Fibroblast of the aortic adventitia (primary cell): ENCODE data around the gene ZNF543. TPM values are rescaled to one million over a fixed set of nuclear protein-coding genes. Genes with fewer than 3 reads are reported as not detected.
"Not testable (repeated sequence)": the region's sequence is repeated elsewhere in the genome, so short reads cannot be mapped to it uniquely, and the experiment has no call there.

Experiments used
- DNase-seq: peaks from one replicate; pipeline ENCODE4 v3.0.0-alpha.2; 2010; ENCODE audit warnings: low read depth
- H3K4me3 ChIP-seq: 2 replicates; pipeline ENCODE4 v1.5.1; 2011; ENCODE audit warnings: low read depth, mild to moderate bottlenecking, control low read depth, low read length, moderate library complexity
- total RNA-seq: library from RNA; depleted of rRNA; stranded (reverse); fragments of >200 nt; gene quantifications from 2 replicates; pipeline ENCODE4 v1.2.3, GENCODE V29; 2012; ENCODE audit warnings: low replicate concordance
- TF ChIP-seq, protein P1 (sequence below): IDR thresholded peaks from 2 replicates; pipeline ENCODE4 v1.5.1; 2011; ENCODE audit warnings: mild to moderate bottlenecking, low read length, control low read depth, inconsistent platforms; ENCODE audit not compliant: insufficient read depth

Gene ZNF543
- total RNA-seq, 1 donor, result 9.4 TPM

DNA sequence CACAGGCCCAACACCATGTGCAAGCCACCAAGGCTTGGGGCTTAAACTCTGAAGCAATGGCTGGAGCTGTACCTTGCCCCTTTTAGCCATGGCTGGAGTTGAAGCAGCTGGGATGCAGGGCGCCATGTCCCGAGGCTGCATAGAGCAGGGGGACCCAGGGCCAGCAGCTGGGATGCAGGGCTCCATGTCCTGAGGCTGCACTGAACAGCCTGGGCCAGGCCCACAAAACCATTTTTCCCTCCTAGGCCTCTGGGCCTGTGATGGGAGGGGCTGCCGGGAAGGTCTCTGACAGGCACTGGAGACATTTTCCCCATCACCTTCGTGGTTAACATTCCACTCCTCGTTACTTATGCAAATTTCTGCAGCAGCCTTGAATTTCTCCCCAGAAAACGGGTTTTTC is 53.9 kb downstream of the ZNF543 start:
- TF ChIP-seq, protein P1, sequence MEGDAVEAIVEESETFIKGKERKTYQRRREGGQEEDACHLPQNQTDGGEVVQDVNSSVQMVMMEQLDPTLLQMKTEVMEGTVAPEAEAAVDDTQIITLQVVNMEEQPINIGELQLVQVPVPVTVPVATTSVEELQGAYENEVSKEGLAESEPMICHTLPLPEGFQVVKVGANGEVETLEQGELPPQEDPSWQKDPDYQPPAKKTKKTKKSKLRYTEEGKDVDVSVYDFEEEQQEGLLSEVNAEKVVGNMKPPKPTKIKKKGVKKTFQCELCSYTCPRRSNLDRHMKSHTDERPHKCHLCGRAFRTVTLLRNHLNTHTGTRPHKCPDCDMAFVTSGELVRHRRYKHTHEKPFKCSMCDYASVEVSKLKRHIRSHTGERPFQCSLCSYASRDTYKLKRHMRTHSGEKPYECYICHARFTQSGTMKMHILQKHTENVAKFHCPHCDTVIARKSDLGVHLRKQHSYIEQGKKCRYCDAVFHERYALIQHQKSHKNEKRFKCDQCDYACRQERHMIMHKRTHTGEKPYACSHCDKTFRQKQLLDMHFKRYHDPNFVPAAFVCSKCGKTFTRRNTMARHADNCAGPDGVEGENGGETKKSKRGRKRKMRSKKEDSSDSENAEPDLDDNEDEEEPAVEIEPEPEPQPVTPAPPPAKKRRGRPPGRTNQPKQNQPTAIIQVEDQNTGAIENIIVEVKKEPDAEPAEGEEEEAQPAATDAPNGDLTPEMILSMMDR, result no peak
- no peak for DNase-seq

DNA sequence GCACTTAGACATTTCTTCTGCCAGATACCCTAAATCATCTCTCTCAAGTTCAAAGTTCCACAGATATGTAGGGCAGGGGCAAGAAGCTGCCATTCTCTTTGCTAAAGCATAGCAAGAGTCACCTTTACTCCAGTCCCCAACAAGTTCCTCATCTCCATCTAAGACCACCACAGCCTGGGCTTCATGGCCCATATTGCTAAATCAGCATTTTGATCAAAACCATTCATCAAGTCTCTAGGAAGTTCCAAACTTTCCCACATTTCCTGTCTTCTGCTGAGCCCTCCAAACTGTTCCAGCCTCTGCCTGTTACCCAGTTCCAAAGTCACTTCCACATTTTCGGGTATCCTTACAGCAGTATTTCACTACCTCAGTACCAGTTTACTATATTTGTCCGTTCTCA is 54.4 kb downstream of the ZNF543 start:
- DNase-seq, H3K4me3 ChIP-seq: not testable (repeated sequence)

More for the DNA sequence above, 53.9 kb downstream of the ZNF543 start:
- H3K4me3 ChIP-seq, result no peak overlapping the region

DNA sequence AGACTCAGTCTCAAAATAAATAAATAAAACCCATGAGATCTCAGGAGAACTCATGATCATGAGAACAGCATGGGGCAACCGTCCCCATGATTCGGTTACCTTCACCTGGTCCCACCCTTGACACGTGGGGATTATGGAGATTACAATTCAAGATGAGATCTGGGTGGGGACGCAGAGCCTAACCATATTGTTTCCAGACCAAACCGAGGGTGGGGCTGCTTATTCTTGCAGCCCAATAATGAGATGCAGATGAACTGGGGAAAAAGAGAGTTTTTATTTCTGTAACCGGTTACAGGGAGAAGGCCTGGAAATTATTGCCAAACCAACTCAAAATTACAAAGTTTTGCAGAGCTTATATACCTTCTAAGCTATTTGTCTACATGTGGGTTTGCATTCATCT is 55.9 kb downstream of the ZNF543 start:
- no peak overlapping the region for H3K4me3 ChIP-seq
- DNase-seq, result no peak
- TF ChIP-seq, protein P1, result no peak

DNA sequence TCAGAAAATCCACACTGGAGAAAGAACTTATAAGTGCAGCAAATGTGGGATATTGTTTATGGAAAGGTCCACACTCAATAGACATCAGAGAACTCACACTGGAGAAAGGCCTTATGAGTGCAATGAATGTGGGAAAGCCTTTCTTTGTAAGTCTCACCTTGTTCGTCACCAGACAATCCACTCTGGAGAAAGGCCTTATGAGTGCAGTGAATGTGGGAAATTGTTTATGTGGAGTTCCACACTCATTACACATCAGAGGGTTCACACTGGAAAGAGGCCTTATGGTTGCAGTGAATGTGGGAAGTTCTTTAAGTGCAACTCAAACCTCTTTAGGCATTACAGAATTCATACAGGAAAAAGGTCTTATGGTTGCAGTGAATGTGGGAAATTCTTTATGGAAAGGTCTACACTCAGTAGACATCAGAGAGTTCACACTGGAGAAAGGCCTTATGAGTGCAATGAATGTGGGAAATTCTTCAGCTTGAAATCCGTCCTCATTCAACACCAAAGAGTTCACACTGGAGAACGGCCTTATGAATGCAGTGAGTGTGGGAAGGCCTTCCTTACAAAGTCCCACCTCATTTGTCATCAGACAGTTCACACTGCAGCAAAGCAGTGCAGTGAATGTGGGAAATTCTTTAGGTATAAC is 57.4 kb downstream of the ZNF543 start:
- DNase-seq, result no peak

More for the DNA sequence above, 57.4 kb downstream of the ZNF543 start:
- TF ChIP-seq, protein P1, result no peak
- no peak overlapping the region for H3K4me3 ChIP-seq

Other genes starting within 250 kb of the ZNF543 start
- gene USP29, start 200.5 kb upstream of the ZNF543 start, total RNA-seq, result not detected in 2 replicates
- not detected in 2 replicates for gene ZIM3, start 175.3 kb upstream of the ZNF543 start, total RNA-seq
- gene DUXA, start 153.0 kb upstream of the ZNF543 start, total RNA-seq, result not detected in 2 replicates
- 19.5 and 123 TPM in 2 replicates for gene ZNF264, start 129.0 kb upstream of the ZNF543 start, total RNA-seq
- gene AURKC, start 89.4 kb upstream of the ZNF543 start, total RNA-seq, result 0.72 and 1.6 TPM in 2 replicates
- gene ZNF805, start 79.8 kb upstream of the ZNF543 start, total RNA-seq, result 23.2 and 32.5 TPM in 2 replicates
- 71.8 and 78.5 TPM in 2 replicates for gene ZNF460, start 40.0 kb upstream of the ZNF543 start, total RNA-seq
- gene ZNF304, start 30.8 kb downstream of the ZNF543 start, total RNA-seq, result 8.7 and 9.7 TPM in 2 replicates
- 7.0 and 11.7 TPM in 2 replicates for gene TRAPPC2B, start 43.1 kb downstream of the ZNF543 start, total RNA-seq
- gene ZNF547, start 43.1 kb downstream of the ZNF543 start, total RNA-seq, result 2.5 and 4.1 TPM in 2 replicates
- gene ZNF548, start 69.4 kb downstream of the ZNF543 start, total RNA-seq, result 19.5 and 20.4 TPM in 2 replicates
- gene ZNF17, start 90.7 kb downstream of the ZNF543 start, total RNA-seq, result 11.7 and 11.9 TPM in 2 replicates
- 1.8 and 7.8 TPM in 2 replicates for gene ZNF749, start 114.9 kb downstream of the ZNF543 start, total RNA-seq
- 0.16 and 0.90 TPM in 2 replicates for gene VN1R1, start 136.7 kb downstream of the ZNF543 start, total RNA-seq
- gene ZNF772, start 157.1 kb downstream of the ZNF543 start, total RNA-seq, result 6.4 and 17.9 TPM in 2 replicates
- gene ZNF419, start 167.3 kb downstream of the ZNF543 start, total RNA-seq, result 7.8 and 10.3 TPM in 2 replicates
- gene ZNF773, start 179.5 kb downstream of the ZNF543 start, total RNA-seq, result 15.6 and 16.6 TPM in 2 replicates
- 1.1 and 5.3 TPM in 2 replicates for gene ZNF549, start 206.9 kb downstream of the ZNF543 start, total RNA-seq
- 2.1 and 7.8 TPM in 2 replicates for gene ZNF550, start 239.4 kb downstream of the ZNF543 start, total RNA-seq